A549 (cell line): ENCODE data around the gene ZP2.

Source experiments
- CEBPB ChIP-seq, 2 experiments: fragments of >200 bp in 1 of 2; sonication (Bioruptor Twin) in 1 of 2; formaldehyde crosslinking in 1 of 2; IDR thresholded peaks; 2 replicates each; pipeline ENCODE4 v1.6.1; 2012 to 2016
- CTCF ChIP-seq: fragments of >200 bp; sonication (Bioruptor Twin); formaldehyde crosslinking; IDR thresholded peaks from 3 replicates; pipeline ENCODE4 v1.5.1; 2016
- JUN ChIP-seq, 2 experiments: fragments of >200 bp; sonication (Bioruptor Twin); formaldehyde crosslinking; IDR thresholded peaks; 2 replicates in 1 of 2; 3 replicates in 1 of 2; pipeline ENCODE4 v1.6.1; 2016 to 2017
- JUNB ChIP-seq: fragments of >200 bp; sonication (Bioruptor Twin); formaldehyde crosslinking; IDR thresholded peaks from 2 replicates; pipeline ENCODE4 v1.6.1; 2016
- MAFK ChIP-seq: fragments of 450-650 bp; IDR thresholded peaks from 2 replicates; pipeline ENCODE4 v1.6.1; 2014; ENCODE audit not compliant: partially characterized antibody
- MAZ ChIP-seq: fragments of 150-350 bp; IDR thresholded peaks from 2 replicates; pipeline ENCODE4 v1.6.1; 2014; ENCODE audit warnings: antibody characterized with exemption, low read depth, low read length, borderline replicate concordance
- MYC ChIP-seq: IDR thresholded peaks from 2 replicates; pipeline ENCODE4 v1.6.1; 2012; ENCODE audit warnings: mild to moderate bottlenecking, inconsistent platforms, low read length, improper control_type of control experiment, borderline replicate concordance
- POLR2A ChIP-seq: IDR thresholded peaks from 2 replicates; pipeline ENCODE4 v1.6.1; 2012; ENCODE audit warnings: mild to moderate bottlenecking, low read length
- RAD21 ChIP-seq, 2 experiments: fragments of >200 bp in 1 of 2; sonication (Bioruptor Twin) in 1 of 2; formaldehyde crosslinking in 1 of 2; IDR thresholded peaks in 1 of 2; conservative IDR thresholded peaks in 1 of 2; 2 replicates in 1 of 2; 3 replicates in 1 of 2; pipeline ENCODE4 v1.6.1; 2012 to 2018; ENCODE audit warnings: inconsistent platforms in 1 of 2
- REST ChIP-seq: fragments of 200-600 bp; sonication (generic); IDR thresholded peaks from 2 replicates; pipeline ENCODE4 v1.6.1; 2016; ENCODE audit warnings: antibody characterized with exemption, mild to moderate bottlenecking, moderate library complexity
- RNF2 ChIP-seq: fragments of 200-600 bp; sonication (generic); IDR thresholded peaks from 2 replicates; pipeline ENCODE4 v1.6.1; 2016; ENCODE audit warnings: low read depth, mild to moderate bottlenecking, antibody characterized with exemption, moderate library complexity, borderline replicate concordance
- SMC3 ChIP-seq: fragments of >200 bp; sonication (Bioruptor Twin); formaldehyde crosslinking; IDR thresholded peaks from 3 replicates; pipeline ENCODE4 v1.6.1; 2018; ENCODE audit warnings: inconsistent platforms
- ZFP36 ChIP-seq: fragments of 450-650 bp; IDR thresholded peaks from 2 replicates; pipeline ENCODE4 v1.6.1; 2014; ENCODE audit warnings: borderline replicate concordance; ENCODE audit not compliant: partially characterized antibody
- ZSCAN20 ChIP-seq: fragments of 250-450 bp; sonication (Bioruptor Pico); IDR thresholded peaks from 2 replicates; pipeline ENCODE4 v1.8.0; 2022; ENCODE audit warnings: mild to moderate bottlenecking, moderate library complexity

DNA sequence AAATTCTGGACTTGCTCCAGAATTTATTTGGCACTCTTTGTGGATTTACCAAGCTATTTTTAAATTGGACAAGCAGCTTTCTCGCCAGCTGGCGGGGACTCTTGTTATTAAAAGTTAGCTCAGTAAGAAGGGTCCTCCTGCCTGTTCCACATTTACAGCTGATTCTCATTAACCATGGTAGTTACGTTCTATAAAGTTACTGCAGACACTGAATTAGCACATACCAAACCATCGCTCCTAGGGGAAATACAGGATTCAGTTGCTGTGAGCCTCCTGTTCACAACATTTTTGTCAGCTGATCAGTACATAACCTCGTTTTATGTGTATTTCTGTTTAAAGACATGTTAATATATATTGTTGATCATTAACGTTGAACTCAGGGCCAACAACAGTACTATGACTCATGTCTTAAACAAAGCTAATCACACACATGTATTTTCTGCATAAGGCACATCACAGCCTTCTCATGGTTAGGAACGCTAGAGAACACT lies 48.7 kb downstream of the ZP2 start:
- TF ChIP-seq CTCF (no peak), MAZ (no peak), REST (no peak), CEBPB (IDR thresholded peaks at IDR 0.05) (no peak), JUN (IDR thresholded peaks at IDR 0.05) (no peak), SMC3 (no peak), JUNB (no peak), MYC (no peak), RAD21 (conservative IDR thresholded peaks at IDR 0.05 in 1 of 2, IDR thresholded peaks at IDR 0.05 in 1 of 2) (no peak), POLR2A (no peak), ZSCAN20 (CRISPR knock-in tag) (no peak), MAFK (no peak), ZFP36 (no peak), RNF2 (no peak)
